Stimulated activated CD8-positive, alpha-beta memory T cell treated with anti-CD3 and anti-CD28 coated beads, Interleukin-15, amount 100 ng/mL, for 1 hour (primary cell): ENCODE data around the gene USP53.
A peak's percentile ranks its signal among the peaks of the same experiment; 100 is the strongest.
"Not testable (repeated sequence)": the region's sequence is repeated elsewhere in the genome, so short reads cannot be mapped to it uniquely, and the experiment has no call there.

Experiments
- DNase-seq: peaks from one replicate; pipeline ENCODE4 v3.0.0-alpha.2; 2020; ENCODE audit warnings: low read depth

Gene USP53

GRCh38 chr4:119271361-119272085 lies 59.0 kb downstream of the USP53 start:
- no peak for DNase-seq

GRCh38 chr4:119279541-119279940 lies 67.0 kb downstream of the USP53 start:
- DNase-seq: not testable (repeated sequence)

GRCh38 chr4:119279945-119280344 lies 67.4 kb downstream of the USP53 start:
- DNase-seq: not testable (repeated sequence)

DNA sequence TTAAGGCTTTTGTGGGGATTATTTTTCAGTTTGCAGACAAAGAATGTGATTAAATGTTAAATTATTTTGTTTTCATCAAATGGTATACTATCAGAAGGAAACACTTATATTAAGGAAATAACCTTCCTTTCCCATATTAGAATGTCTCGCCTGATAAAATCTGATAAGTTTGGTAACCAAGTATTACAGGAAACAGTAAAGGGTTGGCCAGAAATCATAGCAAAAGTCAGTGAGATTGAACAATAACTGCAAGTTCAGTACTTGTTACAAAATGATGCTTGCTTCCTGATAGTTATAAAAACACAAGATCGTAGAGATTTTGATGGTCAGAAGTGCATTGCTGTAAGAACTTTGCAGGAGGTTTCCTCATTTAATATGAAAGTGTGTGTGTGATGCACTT lies 68.9 kb downstream of the USP53 start:
- DNase-seq: no peak

GRCh38 chr4:119284876-119285780 lies 72.6 kb downstream of the USP53 start:
- no peak for DNase-seq

GRCh38 chr4:119286377-119287002 lies 74.0 kb downstream of the USP53 start:
- DNase-seq: no peak

- DNase-seq: no peak
Observed at GRCh38 chr4:119289313-119289712, 76.8 kb downstream of the USP53 start.

DNA sequence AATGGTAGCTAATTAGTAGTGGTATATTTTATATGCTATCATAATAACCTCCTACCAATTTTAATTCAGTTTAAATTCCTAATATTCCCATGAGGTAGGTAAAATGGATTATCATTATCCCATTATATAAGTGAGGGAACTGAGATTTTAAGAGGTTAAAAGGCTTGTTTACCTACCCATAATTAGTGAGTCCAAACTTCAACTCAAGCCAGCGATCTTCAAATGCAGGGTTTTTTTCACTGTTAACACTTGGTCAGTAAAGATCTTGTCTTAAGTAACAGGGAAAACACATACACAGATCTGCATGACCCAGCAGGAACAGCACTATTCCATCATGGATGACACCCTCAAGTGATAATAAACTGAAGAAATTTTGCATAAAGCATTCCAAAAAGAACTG lies 78.1 kb downstream of the USP53 start:
- no peak for DNase-seq

DNA sequence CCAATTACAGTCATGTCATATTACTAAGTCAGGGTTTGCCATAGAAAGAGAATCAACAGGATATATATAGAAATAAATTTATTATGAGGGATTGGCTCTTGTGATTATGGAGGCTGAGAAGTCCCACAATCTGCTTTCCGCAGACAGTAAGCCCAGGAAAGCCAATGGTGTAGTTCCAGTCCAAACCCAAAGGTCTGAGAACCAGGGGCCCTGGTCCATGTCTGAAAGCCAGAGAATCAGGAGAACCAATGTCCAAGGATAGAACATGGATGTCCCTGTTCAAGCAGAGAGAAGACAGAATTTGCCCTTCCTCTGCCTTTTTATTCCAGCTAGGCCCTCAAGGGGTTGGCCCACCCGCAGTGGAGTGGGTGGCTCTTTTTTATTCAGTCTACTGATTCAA lies 83.8 kb downstream of the USP53 start:
- no peak for DNase-seq

DNA sequence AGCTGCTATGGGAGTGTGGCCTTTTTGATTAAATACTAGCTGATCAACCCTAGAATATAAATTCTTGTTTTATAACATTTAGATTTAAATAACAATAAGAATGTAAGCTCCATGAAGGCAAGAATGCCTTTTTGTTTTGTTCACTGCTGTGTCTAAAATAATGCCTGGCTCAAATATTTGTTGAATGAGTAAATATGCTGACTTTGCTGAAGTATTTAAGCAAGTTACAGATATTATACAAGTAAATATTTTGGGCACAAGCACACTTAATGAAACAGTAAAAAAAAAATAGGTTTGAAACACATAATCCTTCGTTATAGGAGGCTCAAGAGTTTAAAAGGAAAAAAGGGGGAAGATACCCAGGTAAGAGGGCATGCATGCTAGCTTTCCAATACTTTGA lies 85.3 kb downstream of the USP53 start:
- no peak for DNase-seq

DNA sequence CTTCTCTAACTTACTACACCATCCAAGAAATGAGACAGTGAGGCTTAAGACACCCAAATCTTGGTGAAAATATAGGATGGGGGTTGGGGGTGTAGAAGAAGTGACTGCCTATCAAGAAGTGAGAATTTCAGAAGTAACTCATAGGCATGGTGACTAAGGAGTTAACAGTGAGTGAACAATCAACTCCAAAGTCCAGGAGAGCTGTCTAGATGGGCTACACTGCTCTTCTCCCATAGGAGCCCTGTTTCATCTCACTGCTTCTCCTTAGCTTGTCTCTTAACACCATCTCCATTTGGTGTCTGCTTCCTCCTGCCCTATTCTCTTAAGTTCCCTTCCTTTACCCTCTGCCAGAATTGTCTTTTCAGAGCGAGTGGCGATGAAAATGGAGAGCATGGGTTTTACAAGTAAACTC lies 86.8 kb downstream of the USP53 start:
- DNase-seq: no peak

GRCh38 chr4:119299741-119300100 lies 87.2 kb downstream of the USP53 start:
- DNase-seq: no peak

GRCh38 chr4:119300101-119300978 lies 87.8 kb downstream of the USP53 start:
- DNase-seq: peak; percentile 75

- DNase-seq: no peak
Observed at GRCh38 chr4:119302073-119302832, 89.7 kb downstream of the USP53 start.

GRCh38 chr4:119303587-119304305 lies 91.2 kb downstream of the USP53 start:
- DNase-seq: no peak

- DNase-seq: no peak
Observed at GRCh38 chr4:119304431-119304830, 91.9 kb downstream of the USP53 start.

DNA sequence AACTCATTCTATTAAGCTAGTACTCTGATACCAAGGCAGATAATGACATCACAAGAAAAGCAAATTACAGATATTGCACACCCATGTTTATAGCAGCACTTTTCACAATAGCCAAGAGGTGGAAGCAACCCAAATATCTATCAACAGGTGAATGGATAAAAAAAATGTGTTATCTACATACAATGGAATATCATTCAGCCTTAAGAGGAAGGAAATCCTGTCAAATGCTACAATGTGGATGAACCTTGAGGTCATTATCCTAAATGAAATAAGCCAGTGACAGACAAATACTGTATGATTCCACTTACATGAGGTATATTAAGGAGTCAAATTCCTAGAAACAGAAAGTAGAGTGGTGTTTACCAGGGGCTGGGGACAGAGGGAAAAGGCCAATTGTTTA lies 95.1 kb downstream of the USP53 start:
- DNase-seq: no peak

GRCh38 chr4:119310826-119311225 lies 98.3 kb downstream of the USP53 start:
- DNase-seq: no peak

GRCh38 chr4:119313237-119313636 lies 100.7 kb downstream of the USP53 start:
- no peak for DNase-seq

DNA sequence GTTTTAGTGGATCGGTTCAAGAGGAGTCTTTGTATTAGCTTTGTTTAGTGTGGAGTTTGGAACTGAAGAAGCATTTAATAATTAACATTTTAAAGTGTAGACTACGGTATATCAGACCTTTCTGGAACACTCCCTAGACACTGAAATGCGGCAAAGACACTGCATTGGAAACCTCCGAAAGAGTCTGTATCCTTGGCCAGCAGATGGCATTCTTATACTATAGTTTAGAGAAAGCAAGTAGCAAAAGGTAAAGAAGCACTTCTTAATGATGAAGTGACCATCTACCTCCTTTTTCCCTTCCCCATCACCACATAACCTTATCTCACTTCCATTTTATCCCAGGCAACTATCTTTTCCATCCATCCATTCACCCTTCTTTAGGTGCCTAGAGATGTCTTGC lies 101.8 kb downstream of the USP53 start:
- DNase-seq: no peak
